ENCODE results near the gene LARGE1. TPM values are rescaled to one million over a fixed set of nuclear protein-coding genes. Genes with fewer than 3 reads are reported as not detected.
"Not testable (repeated sequence)": the region's sequence is repeated elsewhere in the genome, so short reads cannot be mapped to it uniquely, and the experiment has no call there.

The LARGE1 gene
- total RNA-seq, 1 experiment from 2014 or later = 8.6 TPM

- DNase-seq (ENCODE audit: low read depth) = no peak
Observed at GRCh38 chr22:33477120-33478111, 442.9 kb downstream of the LARGE1 start.

GRCh38 chr22:33476716-33477115 lies 443.6 kb downstream of the LARGE1 start:
- DNase-seq (ENCODE audit: low read depth) = no peak

- no peak for DNase-seq (ENCODE audit: low read depth)
Observed at GRCh38 chr22:33476206-33476605, 444.1 kb downstream of the LARGE1 start.

- DNase-seq (ENCODE audit: low read depth) = no peak
Observed at GRCh38 chr22:33474587-33474986, 445.7 kb downstream of the LARGE1 start.

- DNase-seq (ENCODE audit: low read depth) = no peak
Observed at GRCh38 chr22:33472462-33473344, 447.6 kb downstream of the LARGE1 start.

GRCh38 chr22:33470456-33470855 lies 449.8 kb downstream of the LARGE1 start:
- no peak for DNase-seq (ENCODE audit: low read depth)

GRCh38 chr22:33467620-33468095 lies 452.6 kb downstream of the LARGE1 start:
- DNase-seq (ENCODE audit: low read depth) = no peak

- no peak for DNase-seq (ENCODE audit: low read depth)
Observed at GRCh38 chr22:33467080-33467479, 453.2 kb downstream of the LARGE1 start.

- DNase-seq (ENCODE audit: low read depth) = no peak
Observed at GRCh38 chr22:33465554-33465953, 454.7 kb downstream of the LARGE1 start.

- DNase-seq (ENCODE audit: low read depth) = no peak
Observed at GRCh38 chr22:33464698-33465097, 455.6 kb downstream of the LARGE1 start.

GRCh38 chr22:33461698-33462434 lies 458.4 kb downstream of the LARGE1 start:
- peak; percentile 8 for DNase-seq (ENCODE audit: low read depth)

- DNase-seq (ENCODE audit: low read depth) = not testable (repeated sequence)
Observed at GRCh38 chr22:33461245-33461644, 459.0 kb downstream of the LARGE1 start.

- no peak for DNase-seq (ENCODE audit: low read depth)
Observed at GRCh38 chr22:33459137-33459536, 461.1 kb downstream of the LARGE1 start.

- no peak for DNase-seq (ENCODE audit: low read depth)
Observed at GRCh38 chr22:33456511-33456910, 463.8 kb downstream of the LARGE1 start.

GRCh38 chr22:33455036-33455435 lies 465.2 kb downstream of the LARGE1 start:
- DNase-seq (ENCODE audit: low read depth) = no peak

GRCh38 chr22:33451866-33452469 lies 468.3 kb downstream of the LARGE1 start:
- peak; percentile 24 for DNase-seq (ENCODE audit: low read depth)

- no peak for DNase-seq (ENCODE audit: low read depth)
Observed at GRCh38 chr22:33450756-33451155, 469.5 kb downstream of the LARGE1 start.

GRCh38 chr22:33447733-33448132 lies 472.5 kb downstream of the LARGE1 start:
- DNase-seq (ENCODE audit: low read depth) = no peak

GRCh38 chr22:33443683-33444082 lies 476.6 kb downstream of the LARGE1 start:
- DNase-seq (ENCODE audit: low read depth) = no peak

GRCh38 chr22:33440756-33441155 lies 479.5 kb downstream of the LARGE1 start:
- DNase-seq (ENCODE audit: low read depth) = no peak

GRCh38 chr22:33438273-33438672 lies 482.0 kb downstream of the LARGE1 start:
- peak; percentile 90 for DNase-seq (ENCODE audit: low read depth)

Data from LHCN-M2 (cell line).